ENCODE results near the gene DERL3.

DERL3 gene

GRCh38 chr22:23847310-23847920, 8.6 kb upstream of the DERL3 start:
- DNase-seq (ENCODE audit: low read depth, low spot score): no peak

- no peak for DNase-seq (ENCODE audit: low read depth, low spot score)
Observed at GRCh38 chr22:23846081-23846469, 7.3 kb upstream of the DERL3 start.

- DNase-seq (ENCODE audit: low read depth, low spot score): no peak
Observed at GRCh38 chr22:23845265-23846080, 6.7 kb upstream of the DERL3 start.

- no peak for DNase-seq (ENCODE audit: low read depth, low spot score)
Observed at GRCh38 chr22:23844739-23845202, 6.0 kb upstream of the DERL3 start.

- no peak for DNase-seq (ENCODE audit: low read depth, low spot score)
Observed at GRCh38 chr22:23842599-23842998, 3.8 kb upstream of the DERL3 start.

GRCh38 chr22:23841736-23842445, 3.1 kb upstream of the DERL3 start:
- DNase-seq (ENCODE audit: low read depth, low spot score): peak; percentile 36

- DNase-seq (ENCODE audit: low read depth, low spot score): no peak
Observed at GRCh38 chr22:23841292-23841691, 2.5 kb upstream of the DERL3 start.

- DNase-seq (ENCODE audit: low read depth, low spot score): no peak
Observed at GRCh38 chr22:23840026-23840425, 1.2 kb upstream of the DERL3 start.

- peak; percentile 52 for DNase-seq (ENCODE audit: low read depth, low spot score)
Observed at GRCh38 chr22:23837911-23838680, 710 bp downstream of the DERL3 start.

GRCh38 chr22:23837496-23837859, 1.3 kb downstream of the DERL3 start:
- DNase-seq (ENCODE audit: low read depth, low spot score): no peak

- DNase-seq (ENCODE audit: low read depth, low spot score): no peak
Observed at GRCh38 chr22:23836692-23837495, 1.9 kb downstream of the DERL3 start.

GRCh38 chr22:23836281-23836680, 2.5 kb downstream of the DERL3 start:
- no peak for DNase-seq (ENCODE audit: low read depth, low spot score)

GRCh38 chr22:23835484-23836144, 3.2 kb downstream of the DERL3 start:
- DNase-seq (ENCODE audit: low read depth, low spot score): no peak

- DNase-seq (ENCODE audit: low read depth, low spot score): no peak
Observed at GRCh38 chr22:23834793-23835483, 3.9 kb downstream of the DERL3 start.

GRCh38 chr22:23834406-23834792, 4.4 kb downstream of the DERL3 start:
- DNase-seq (ENCODE audit: low read depth, low spot score): no peak

- no peak for DNase-seq (ENCODE audit: low read depth, low spot score)
Observed at GRCh38 chr22:23833911-23834317, 4.9 kb downstream of the DERL3 start.

GRCh38 chr22:23833017-23833751, 5.6 kb downstream of the DERL3 start:
- DNase-seq (ENCODE audit: low read depth, low spot score): no peak

GRCh38 chr22:23832226-23833016, 6.4 kb downstream of the DERL3 start:
- no peak for DNase-seq (ENCODE audit: low read depth, low spot score)

All from ELF-1 (cell line).